Erythroblast (primary cell): Measurements from ENCODE around the gene PHLPP2.
"Not testable (repeated sequence)": the region's sequence is repeated elsewhere in the genome, so short reads cannot be mapped to it uniquely, and the experiment has no call there.

Source experiments
- DNase-seq, 2 experiments: peaks; one replicate each; lab custom pipeline; 2025; lab: John Stamatoyannopoulos, UW
- GATA1 ChIP-seq: IDR thresholded peaks from 2 replicates; pipeline ENCODE4 v1.6.1; 2011; ENCODE audit warnings: low read depth, mild to moderate bottlenecking, control low read depth, low read length, moderate library complexity
- POLR2A ChIP-seq: IDR thresholded peaks from 2 replicates; pipeline ENCODE4 v1.6.1; 2011; ENCODE audit warnings: mild to moderate bottlenecking, low read length

PHLPP2 gene

GRCh38 chr16:71629278-71630016, 95.1 kb downstream of the PHLPP2 start:
- TF ChIP-seq POLR2A: no peak
- no peak for TF ChIP-seq GATA1
- DNase-seq: no peak

GRCh38 chr16:71628810-71629209, 95.7 kb downstream of the PHLPP2 start:
- no peak for DNase-seq
- no peak for TF ChIP-seq GATA1
- TF ChIP-seq POLR2A: no peak

- TF ChIP-seq POLR2A: no peak
- TF ChIP-seq GATA1: no peak
Observed at GRCh38 chr16:71627731-71628181, 96.7 kb downstream of the PHLPP2 start.

GRCh38 chr16:71626858-71627213, 97.7 kb downstream of the PHLPP2 start:
- no peak for TF ChIP-seq POLR2A
- DNase-seq: peak; percentile 7 to 12

More at GRCh38 chr16:71627731-71628181, 96.7 kb downstream of the PHLPP2 start:
- no peak for DNase-seq

GRCh38 chr16:71626018-71626857, 98.3 kb downstream of the PHLPP2 start, which contains the start of gene MARVELD3:
Gene MARVELD3, plus strand, starts transcription at chr16:71626184. Its CDS starts 46 bp downstream, at chr16:71626230.
- no peak for TF ChIP-seq GATA1
- TF ChIP-seq POLR2A: no peak
- peak in 1 of 2 experiments; percentile 17 for DNase-seq

- TF ChIP-seq POLR2A: no peak
- TF ChIP-seq GATA1: no peak
- DNase-seq: no peak
Observed at GRCh38 chr16:71625113-71625850, 99.2 kb downstream of the PHLPP2 start.

- TF ChIP-seq POLR2A (no peak), GATA1 (no peak)
- no peak for DNase-seq
Observed at GRCh38 chr16:71623597-71623996, 100.9 kb downstream of the PHLPP2 start.

GRCh38 chr16:71622088-71622487, 102.4 kb downstream of the PHLPP2 start:
- no peak for TF ChIP-seq POLR2A
- no peak for TF ChIP-seq GATA1
- DNase-seq: no peak

- TF ChIP-seq POLR2A (no peak), GATA1 (no peak)
- no peak for DNase-seq
Observed at GRCh38 chr16:71618429-71618828, 106.1 kb downstream of the PHLPP2 start.

GRCh38 chr16:71614956-71615355, 109.5 kb downstream of the PHLPP2 start:
- not testable (repeated sequence) for DNase-seq

- peak; percentile 62 to 80 for DNase-seq
- no peak for TF ChIP-seq GATA1
- TF ChIP-seq POLR2A: no peak
Observed at GRCh38 chr16:71610936-71611871, 113.3 kb downstream of the PHLPP2 start.

- peak in 1 of 2 experiments; percentile 10 for DNase-seq
- TF ChIP-seq GATA1 (no peak), POLR2A (no peak)
Observed at GRCh38 chr16:71610447-71610846, 114.1 kb downstream of the PHLPP2 start.

- DNase-seq: no peak
- no peak for TF ChIP-seq GATA1
- no peak for TF ChIP-seq POLR2A
Observed at GRCh38 chr16:71609066-71609465, 115.4 kb downstream of the PHLPP2 start.
